ENCODE results near the gene SAP30BP. TPM values are rescaled to one million over a fixed set of nuclear protein-coding genes. Genes with fewer than 3 reads are reported as not detected.
"Not testable (repeated sequence)": the region's sequence is repeated elsewhere in the genome, so short reads cannot be mapped to it uniquely, and the experiment has no call there.

SAP30BP gene
- polyA plus RNA-seq, 3 donors from 2014 or later = 71.5 to 94.2 (median 80.1) TPM

DNA sequence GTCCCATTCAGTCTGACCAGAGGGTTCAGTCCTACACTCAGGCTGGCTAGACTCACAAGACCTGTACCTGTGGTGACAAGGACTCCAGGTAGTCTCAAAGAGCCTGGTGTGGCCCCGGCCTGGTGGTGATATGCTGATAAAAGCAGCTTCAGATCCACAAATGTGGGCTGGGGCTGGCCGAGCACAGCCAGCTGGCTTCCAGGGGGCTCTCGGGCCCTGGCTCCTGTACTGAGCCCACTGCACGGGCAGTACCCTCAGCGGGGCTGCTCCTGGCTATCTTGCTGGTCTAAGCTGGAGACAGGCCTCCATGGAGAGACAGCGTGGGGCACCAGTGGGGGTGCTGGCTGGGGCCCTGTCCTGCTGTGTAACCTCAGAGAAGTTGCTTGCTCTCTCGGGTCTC is 29.6 kb upstream of the SAP30BP start:
- H3K27ac Mint-ChIP-seq = no peak overlapping the region
- no peaks in the 10 kb centered on the region for H3K36me3 Mint-ChIP-seq
- no peak overlapping the region for H3K4me3 Mint-ChIP-seq
- H3K9me3 Mint-ChIP-seq = no peaks in the 10 kb centered on the region
- H3K27me3 Mint-ChIP-seq (ENCODE audit: low read depth in 3 of 3) = peaks cover 0 to 3% (median 3%) of the 10 kb centered on the region in 3 donors
- peaks cover 1 to 6% of the 10 kb centered on the region in 2 donors for H3K4me1 Mint-ChIP-seq
- DNase-seq = no peak

DNA sequence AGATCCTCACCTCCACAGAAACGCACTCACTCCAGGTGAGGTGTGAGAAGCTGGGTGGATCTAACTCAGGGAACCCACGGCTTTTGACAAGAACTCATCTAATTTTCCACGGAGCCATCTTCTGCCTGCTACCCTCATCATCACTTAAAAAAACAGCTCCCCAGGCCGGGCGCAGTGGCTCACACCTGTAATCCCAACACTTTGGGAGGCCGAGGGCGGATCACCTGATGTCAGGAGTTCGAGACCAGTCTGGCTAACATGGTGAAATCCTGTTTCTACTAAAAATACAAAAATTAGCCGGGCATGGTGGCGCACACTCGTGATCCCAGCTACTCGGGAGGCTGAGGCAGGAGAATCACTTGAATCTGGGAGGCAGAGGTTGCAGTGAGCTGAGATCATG is 29.1 kb upstream of the SAP30BP start:
- H3K4me1 Mint-ChIP-seq, H3K4me3 Mint-ChIP-seq, H3K27ac Mint-ChIP-seq: not testable (repeated sequence)

DNA sequence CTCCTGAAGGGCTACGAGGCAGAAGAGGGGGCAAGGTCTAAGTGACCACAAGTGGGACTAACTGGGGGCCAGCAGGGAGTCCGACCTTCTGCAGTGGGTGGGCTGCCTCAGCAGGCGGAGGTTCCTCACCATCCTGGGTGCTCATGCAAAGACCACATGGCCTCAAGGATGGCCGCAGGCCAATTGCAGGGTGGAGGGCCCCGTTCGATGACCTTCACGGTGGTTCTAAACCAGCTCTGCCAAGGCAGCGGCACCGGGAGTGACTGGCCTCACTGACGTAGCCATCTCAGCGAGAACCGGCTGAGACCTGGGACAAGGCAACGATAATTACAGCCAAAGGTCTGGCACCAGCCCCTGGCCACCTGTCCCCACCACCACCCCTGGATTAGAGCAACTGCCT is 28.2 kb upstream of the SAP30BP start:
- Mint-ChIP-seq H3K27ac (no peak overlapping the region), H3K36me3 (no peaks in the 10 kb centered on the region), H3K27me3 (ENCODE audit: low read depth in 3 of 3) (peaks cover 0 to 3% (median 1%) of the 10 kb centered on the region in 3 donors), H3K4me1 (peaks cover 0 to under 1% of the 10 kb centered on the region in 2 donors), H3K9me3 (no peaks in the 10 kb centered on the region), H3K4me3 (no peak overlapping the region)
- DNase-seq = no peak

More for the DNA sequence above, 29.1 kb upstream of the SAP30BP start:
- H3K27me3 Mint-ChIP-seq (ENCODE audit: low read depth in 3 of 3); DNase-seq; H3K9me3 Mint-ChIP-seq; H3K36me3 Mint-ChIP-seq: not testable (repeated sequence)

DNA sequence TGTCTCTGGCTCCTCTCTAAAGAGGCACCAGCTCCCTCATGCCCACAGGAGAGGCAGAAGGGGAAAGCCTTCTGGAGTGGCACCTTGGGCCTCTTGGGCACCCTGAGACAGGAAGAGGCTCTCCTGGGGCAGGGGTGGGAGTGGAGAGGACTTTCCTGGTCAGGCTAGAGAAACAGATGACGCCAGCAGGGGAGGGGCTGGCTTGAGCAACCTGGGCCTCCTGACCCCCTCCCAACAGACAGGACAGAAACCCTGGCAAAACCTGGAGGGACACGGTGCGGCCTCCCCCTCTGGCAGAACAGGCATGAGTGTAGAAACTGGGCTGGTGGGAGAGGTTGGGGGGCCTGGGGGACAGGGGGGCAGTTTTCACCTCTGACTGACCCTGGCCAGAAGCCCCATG is 27.8 kb upstream of the SAP30BP start:
- Mint-ChIP-seq H3K27ac (no peak overlapping the region), H3K4me3 (no peak overlapping the region), H3K9me3 (no peaks in the 10 kb centered on the region), H3K36me3 (no peaks in the 10 kb centered on the region), H3K4me1 (no peaks in the 10 kb centered on the region), H3K27me3 (ENCODE audit: low read depth in 3 of 3) (peaks cover 0 to 3% (median 1%) of the 10 kb centered on the region in 3 donors)
- no peak for DNase-seq

DNA sequence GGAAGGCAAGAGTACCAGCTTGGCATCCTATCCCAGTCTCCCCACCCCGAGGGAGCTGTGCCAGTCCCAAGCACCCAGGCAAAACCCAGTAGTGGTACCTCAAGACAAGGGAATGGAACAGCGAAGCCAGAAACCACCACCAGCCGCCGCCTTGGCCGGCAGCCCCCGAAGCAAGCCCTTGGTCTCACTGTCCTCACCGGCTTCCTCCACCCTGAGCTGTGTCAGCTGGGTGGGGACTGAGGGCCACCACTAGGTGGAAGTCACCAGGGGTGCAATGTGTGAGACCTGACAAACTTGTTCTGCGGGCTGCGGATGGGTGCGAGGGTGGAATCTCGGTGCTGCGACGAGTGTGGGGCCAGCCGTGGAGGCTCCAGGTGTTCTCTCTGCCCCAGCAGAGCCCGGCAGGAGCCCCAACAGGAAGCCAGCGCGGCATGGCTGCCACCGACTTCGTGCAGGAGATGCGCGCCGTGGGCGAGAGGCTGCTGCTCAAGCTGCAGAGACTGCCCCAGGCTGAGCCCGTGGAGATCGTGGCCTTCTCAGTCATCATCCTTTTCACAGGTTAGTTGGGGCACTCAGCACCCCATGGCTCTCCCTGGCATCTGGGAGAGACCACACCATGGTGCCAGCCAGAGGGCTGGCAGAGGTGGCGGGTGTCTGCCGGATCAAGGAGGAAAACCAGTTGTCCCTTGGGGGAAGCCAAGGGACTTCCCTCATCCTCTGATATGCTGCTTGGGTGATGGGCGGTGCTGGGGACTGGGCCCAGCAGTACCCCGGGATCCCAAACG is 27.2 kb upstream of the SAP30BP start:
- no peaks in the 10 kb centered on the region for H3K4me1 Mint-ChIP-seq
- H3K27me3 Mint-ChIP-seq (ENCODE audit: low read depth in 3 of 3) = peaks cover 0 to 3% (median 1%) of the 10 kb centered on the region in 3 donors
- no peak overlapping the region for H3K4me3 Mint-ChIP-seq
- H3K36me3 Mint-ChIP-seq = no peaks in the 10 kb centered on the region
- DNase-seq = no peak
- no peaks in the 10 kb centered on the region for H3K9me3 Mint-ChIP-seq
- H3K27ac Mint-ChIP-seq = no peak overlapping the region

DNA sequence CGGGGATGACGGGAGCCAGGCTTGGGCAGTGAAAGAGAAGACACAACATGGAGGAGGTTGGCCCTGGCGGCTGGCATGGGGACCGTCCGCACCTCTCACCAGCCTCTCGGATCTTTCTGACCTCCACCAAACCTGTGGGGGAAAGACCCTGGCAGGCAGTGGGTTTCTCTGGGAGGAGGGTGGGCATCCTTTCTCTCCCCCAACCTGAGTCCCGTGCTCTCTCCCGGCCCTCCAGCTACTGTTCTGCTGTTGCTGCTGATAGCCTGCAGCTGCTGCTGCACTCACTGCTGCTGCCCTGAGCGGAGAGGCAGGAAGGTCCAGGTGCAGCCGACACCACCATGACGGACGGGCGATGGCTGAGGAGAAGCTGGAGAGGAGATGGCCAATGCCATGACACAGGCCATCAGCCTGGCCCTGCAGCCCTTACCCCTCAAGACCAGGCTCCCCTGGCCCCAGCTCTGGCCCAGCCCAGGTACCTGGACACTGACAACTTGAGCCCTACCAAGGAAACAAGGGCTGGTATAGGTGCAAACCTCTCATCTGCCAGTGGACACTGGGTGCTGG is 26.5 kb upstream of the SAP30BP start:
- H3K36me3 Mint-ChIP-seq = no peaks in the 10 kb centered on the region
- H3K27ac Mint-ChIP-seq = no peak overlapping the region
- peaks cover 3% of the 10 kb centered on the region in 2 donors for H3K4me1 Mint-ChIP-seq
- peaks cover 0 to 3% (median 1%) of the 10 kb centered on the region in 3 donors for H3K27me3 Mint-ChIP-seq (ENCODE audit: low read depth in 3 of 3)
- DNase-seq = no peak
- no peak overlapping the region for H3K4me3 Mint-ChIP-seq
- H3K9me3 Mint-ChIP-seq = no peaks in the 10 kb centered on the region

DNA sequence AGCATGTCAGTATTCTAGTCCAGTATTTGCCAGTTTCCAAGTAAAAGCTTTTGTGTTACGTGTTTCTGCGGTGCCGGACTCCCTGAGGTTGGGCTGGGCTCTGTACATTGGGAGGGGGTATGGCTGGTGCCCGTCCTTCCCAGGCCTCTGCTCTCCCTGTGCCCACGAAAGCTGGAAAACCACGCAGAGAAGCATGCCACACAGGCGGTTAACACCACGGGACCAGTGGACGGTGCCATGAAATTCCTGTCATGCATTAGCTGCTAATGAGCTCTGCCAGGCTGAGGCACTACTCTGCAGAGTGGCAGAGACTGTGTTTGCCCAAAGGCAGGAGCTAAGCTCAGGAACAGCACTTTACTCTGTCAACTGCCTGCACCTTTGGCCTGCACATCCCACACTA is 25.8 kb upstream of the SAP30BP start:
- Mint-ChIP-seq H3K9me3 (no peaks in the 10 kb centered on the region), H3K36me3 (no peaks in the 10 kb centered on the region), H3K27me3 (ENCODE audit: low read depth in 3 of 3) (peaks cover 0 to 3% (median 1%) of the 10 kb centered on the region in 3 donors), H3K4me3 (no peak overlapping the region), H3K4me1 (peaks cover 9 to 10% of the 10 kb centered on the region in 2 donors), H3K27ac (peak overlapping the region in 1 of 6 donors; percentile 53)
- DNase-seq = no peak

DNA sequence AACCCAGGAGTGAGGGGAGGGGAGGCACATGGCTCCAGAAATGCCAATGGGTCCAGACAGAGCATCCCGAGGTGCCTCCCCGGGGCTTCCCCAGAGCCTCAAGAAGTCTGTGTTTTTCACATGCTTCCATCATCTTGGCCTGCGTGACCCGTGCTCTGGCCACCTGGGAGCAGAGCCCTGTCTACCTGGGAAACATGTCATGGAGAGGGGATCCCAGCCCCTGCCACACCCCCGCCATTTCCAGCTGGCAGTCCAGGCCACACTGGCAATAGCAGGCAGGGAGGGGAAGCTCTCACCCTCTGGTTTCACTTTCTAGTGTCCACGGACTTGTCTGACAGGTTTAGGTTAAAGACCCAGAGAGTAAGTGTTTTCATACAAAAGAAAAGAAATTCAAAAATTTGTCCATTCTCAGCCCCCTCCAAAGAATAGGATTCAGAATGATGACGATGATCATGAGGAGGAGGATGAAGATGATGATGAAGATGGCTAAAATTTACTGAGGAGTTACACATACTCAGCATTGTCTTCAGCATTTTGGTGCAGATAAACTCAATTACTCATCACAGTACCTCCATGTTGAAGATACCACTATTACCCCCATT is 24.9 kb upstream of the SAP30BP start:
- H3K4me1 Mint-ChIP-seq = peaks cover 12 to 14% of the 10 kb centered on the region in 2 donors
- H3K27ac Mint-ChIP-seq = no peak overlapping the region
- H3K9me3 Mint-ChIP-seq = no peaks in the 10 kb centered on the region
- no peak for DNase-seq
- H3K27me3 Mint-ChIP-seq (ENCODE audit: low read depth in 3 of 3) = peaks cover 0 to 3% (median 1%) of the 10 kb centered on the region in 3 donors
- H3K4me3 Mint-ChIP-seq = no peak overlapping the region
- H3K36me3 Mint-ChIP-seq = no peaks in the 10 kb centered on the region

DNA sequence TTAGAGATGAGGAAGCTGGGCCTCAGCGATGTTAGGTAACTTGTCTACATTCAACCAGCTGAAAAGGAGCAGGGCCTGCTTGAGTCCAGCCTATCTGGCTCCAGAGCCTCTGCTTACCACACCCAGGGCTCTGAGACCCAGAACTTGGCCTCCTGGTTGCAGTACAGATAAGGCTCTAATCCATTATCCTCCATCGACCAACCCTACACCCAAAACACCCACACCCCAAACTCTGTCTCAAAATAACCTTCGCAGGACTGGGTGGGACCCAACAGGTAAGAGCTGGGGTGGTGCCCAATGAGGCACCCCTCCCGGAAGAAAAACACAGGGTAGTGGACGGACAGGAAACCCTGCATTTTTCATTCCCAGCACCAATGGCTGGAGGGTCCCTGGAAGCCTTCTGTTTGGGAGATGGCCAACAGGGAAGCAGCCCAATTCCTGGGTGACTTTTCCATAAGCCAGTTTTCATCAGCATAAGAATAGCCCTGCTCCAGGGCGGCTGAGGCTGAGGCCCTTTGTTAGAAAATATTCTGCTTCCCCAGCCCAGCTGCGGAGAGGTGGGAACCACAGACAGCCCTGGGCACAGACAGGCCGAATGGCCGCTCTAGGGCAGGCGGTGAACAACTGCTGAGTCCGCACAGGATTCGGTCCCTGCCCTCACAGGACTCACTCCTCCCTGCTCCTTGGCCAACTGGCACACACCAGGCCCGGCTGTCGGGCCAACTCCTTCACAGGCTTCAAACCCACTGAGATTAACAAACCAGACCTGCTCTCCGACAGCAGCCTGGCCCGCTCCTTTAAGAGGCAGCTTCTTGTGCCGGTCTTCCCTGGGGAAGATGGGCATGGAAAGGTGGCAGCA is 24.1 kb upstream of the SAP30BP start:
- Mint-ChIP-seq H3K4me3 (no peak overlapping the region), H3K27ac (peak overlapping the region in 1 of 6 donors; percentile 10), H3K9me3 (no peaks in the 10 kb centered on the region), H3K4me1 (peaks cover 12 to 14% of the 10 kb centered on the region in 2 donors), H3K27me3 (ENCODE audit: low read depth in 3 of 3) (peaks cover 0 to 3% (median under 1%) of the 10 kb centered on the region in 3 donors), H3K36me3 (peaks cover 0 to 4% (median 4%) of the 10 kb centered on the region in 3 donors)
- no peak for DNase-seq

DNA sequence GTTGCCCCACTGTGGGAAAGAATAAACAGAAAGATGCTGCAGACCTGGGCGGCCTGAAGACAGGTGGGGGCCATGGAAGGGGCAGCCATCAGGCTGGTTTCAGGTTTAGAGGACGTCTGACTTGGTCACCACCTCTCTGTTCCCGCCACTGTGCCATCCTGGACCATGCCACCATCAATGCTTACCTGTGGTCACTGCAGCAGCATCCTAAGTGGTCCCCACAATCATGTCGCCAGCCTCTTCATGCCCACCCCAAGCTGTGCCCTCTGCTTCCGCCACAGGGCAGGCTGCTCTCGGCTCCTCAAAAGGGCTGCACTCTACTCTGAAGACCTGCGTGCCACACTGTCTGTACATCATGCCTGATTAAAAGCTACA is 23.5 kb upstream of the SAP30BP start:
- Mint-ChIP-seq H3K4me3 (no peak overlapping the region), H3K9me3 (no peaks in the 10 kb centered on the region), H3K27me3 (ENCODE audit: low read depth in 3 of 3) (peaks cover 0 to 3% (median 2%) of the 10 kb centered on the region in 3 donors), H3K27ac (peak overlapping the region in 2 of 6 donors; percentile 4 to 10), H3K36me3 (peaks cover 0 to 6% (median 5%) of the 10 kb centered on the region in 3 donors), H3K4me1 (peaks cover 12 to 14% of the 10 kb centered on the region in 2 donors)
- no peak for DNase-seq

DNA sequence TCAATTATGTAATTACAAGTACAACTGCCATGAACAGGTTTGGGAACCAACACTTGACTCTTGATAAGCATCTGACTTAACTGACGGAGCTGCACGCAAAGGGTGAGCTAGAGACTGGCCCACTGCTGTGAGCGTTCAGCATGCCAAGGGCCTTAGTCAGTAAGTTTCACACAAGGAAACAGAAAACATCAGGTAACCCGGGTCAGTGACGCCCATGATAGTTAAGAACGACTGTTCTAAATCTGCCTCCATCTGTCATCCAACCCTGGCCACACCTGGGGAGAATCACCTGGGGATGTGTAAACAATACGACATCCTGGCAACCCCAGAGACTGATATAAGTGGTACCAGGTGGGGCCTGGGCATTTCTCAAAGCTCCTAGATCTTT is 21.6 kb upstream of the SAP30BP start:
- Mint-ChIP-seq H3K4me3 (no peak overlapping the region), H3K27ac (peak overlapping the region in 3 of 6 donors; percentile 62 to 84 (median 80)), H3K27me3 (ENCODE audit: low read depth in 3 of 3) (peaks cover 0 to 3% (median 2%) of the 10 kb centered on the region in 3 donors), H3K9me3 (no peaks in the 10 kb centered on the region), H3K36me3 (peaks cover 3 to 14% (median 6%) of the 10 kb centered on the region in 3 donors), H3K4me1 (peaks cover 12 to 14% of the 10 kb centered on the region in 2 donors)
- no peak for DNase-seq

DNA sequence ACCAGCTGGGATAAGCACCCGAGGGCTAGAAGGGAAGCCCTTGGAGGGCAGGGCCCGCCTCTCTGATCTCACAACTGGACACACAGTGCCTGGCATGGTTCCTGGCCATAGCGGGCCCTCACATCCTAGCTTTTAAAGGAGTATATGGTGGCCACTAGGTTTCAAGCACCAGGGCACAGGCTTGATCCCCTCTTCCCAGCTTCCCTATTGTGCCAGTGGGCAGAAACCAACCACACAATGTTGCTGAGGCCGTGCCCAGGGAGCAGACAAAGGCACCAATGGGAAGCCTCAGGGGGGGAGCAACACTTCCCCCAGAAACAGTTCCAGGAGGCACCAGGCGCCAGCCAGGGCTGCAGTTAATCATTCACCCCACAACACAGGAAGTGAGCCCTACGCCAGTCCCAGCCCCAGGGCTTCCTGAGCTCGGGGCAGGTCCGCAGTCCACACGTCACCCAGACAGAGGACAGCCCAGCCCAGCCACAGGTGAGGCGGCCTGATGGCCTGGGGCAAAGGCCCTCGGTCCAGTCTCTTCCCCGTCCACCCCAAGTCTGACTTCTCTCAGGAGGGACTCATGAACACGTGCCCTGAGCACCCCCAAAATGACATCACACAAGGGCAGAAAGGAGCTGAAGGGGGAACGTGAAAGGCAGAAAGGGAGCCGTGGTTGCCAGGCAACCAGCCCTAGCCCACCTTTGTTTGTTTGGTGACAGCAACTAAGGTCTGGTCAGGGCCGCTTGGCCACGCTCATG is 21.1 kb upstream of the SAP30BP start:
- peaks cover 2 to 3% (median 2%) of the 10 kb centered on the region in 3 donors for H3K27me3 Mint-ChIP-seq (ENCODE audit: low read depth in 3 of 3)
- H3K9me3 Mint-ChIP-seq = no peaks in the 10 kb centered on the region
- peaks cover 3 to 17% (median 6%) of the 10 kb centered on the region in 3 donors for H3K36me3 Mint-ChIP-seq
- DNase-seq = peak; percentile 13 to 36 (median 36)
- H3K4me1 Mint-ChIP-seq = peaks cover 12 to 14% of the 10 kb centered on the region in 2 donors
- H3K27ac Mint-ChIP-seq = peak overlapping the region; percentile 48 to 89 (median 80)
- peak overlapping the region in 4 of 5 donors; percentile 13 to 64 (median 43) for H3K4me3 Mint-ChIP-seq

DNA sequence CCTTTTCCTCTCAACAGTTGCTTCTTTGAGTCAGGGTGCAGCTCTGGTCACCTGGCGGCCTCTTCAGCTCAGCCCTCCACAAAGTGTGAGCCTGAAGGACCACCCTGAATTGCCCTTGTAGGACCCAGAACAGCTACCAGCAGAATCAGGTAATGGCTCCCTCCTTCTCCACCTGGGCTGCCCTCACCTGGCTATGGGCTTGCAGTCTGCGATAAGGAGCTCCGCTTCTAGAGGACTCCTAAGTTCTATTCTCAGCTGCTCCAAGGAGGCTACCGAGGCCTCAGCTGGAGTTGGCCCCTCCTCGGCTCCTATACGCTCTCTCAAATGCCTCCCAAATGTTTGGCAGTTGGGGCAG is 20.5 kb upstream of the SAP30BP start:
- DNase-seq = no peak
- no peaks in the 10 kb centered on the region for H3K9me3 Mint-ChIP-seq
- H3K36me3 Mint-ChIP-seq = peaks cover 6 to 17% (median 6%) of the 10 kb centered on the region in 3 donors
- H3K4me1 Mint-ChIP-seq = peaks cover 12 to 14% of the 10 kb centered on the region in 2 donors
- H3K27ac Mint-ChIP-seq = peak overlapping the region in 4 of 6 donors; percentile 7 to 80 (median 65)
- H3K27me3 Mint-ChIP-seq (ENCODE audit: low read depth in 3 of 3) = peaks cover 2 to 3% (median 2%) of the 10 kb centered on the region in 3 donors
- H3K4me3 Mint-ChIP-seq = peak overlapping the region in 1 of 5 donors; percentile 57

Data from immature natural killer cell (primary cell).